ENCODE results near the gene ZNF414. TPM values are rescaled to one million over a fixed set of nuclear protein-coding genes. Genes with fewer than 3 reads are reported as not detected.

The ZNF414 gene
- total and polyA plus RNA-seq, 2 donors (not counting 1 experiment from before 2014, with no cell fraction given), result 43.8 to 52.0 TPM

DNA sequence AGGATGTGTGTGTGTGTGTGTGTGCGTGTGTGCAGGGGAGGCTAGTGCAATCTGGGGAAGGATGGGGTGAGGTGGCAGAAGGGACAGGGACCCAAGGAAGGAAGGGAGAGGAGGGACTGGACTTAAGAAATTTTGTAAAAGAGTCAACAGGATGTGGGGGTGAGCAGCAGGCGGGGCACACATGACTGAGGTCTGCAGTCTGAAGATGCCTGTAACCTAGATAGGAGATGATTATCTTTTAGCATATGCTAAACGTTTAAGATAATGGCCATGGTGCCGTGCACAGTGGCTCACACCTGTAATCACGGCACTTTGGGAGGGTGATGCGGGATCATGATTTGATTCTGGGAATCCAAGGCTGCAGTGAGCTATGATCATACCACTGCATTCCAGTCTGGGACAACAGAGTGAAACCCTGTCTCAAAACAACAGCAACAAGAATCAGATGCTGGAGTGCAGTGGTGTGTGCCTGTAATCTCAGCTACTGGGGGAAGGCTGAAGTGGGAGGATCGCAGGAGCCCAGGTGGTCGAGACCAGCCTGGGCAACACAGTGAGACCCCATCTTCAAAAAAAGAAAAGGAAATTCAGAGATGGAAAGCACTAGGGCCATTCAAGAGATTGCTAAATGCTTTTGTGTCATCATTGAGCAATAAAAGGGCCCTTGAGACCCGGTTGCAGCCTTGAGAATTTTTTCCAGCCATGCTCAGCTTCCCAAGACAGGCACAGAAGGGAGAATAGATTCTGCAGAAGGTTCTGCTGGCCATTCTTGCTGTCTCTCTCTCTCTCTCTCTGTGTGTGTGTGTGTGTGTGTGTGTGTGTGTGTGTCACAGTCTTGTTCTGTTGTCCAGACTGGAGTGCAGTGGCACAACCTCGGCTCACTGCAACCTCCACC lies 3.8 kb upstream of the ZNF414 start:
- H3K36me3 ChIP-seq (replicated peaks in 1 of 2; ENCODE audit: control extremely low read depth in 1 of 2, control insufficient read depth in 1 of 2, extremely low read depth in 1 of 2, insufficient read depth in 2 of 2, low read length in 1 of 2), result peaks cover 0 to 15% of the 10 kb centered on the region in 2 experiments
- CTCF ChIA-PET, result interaction anchor here (0.8 kb wide), 1 partner anchor 11 kb away, joined by 3 read pairs; no protein-coding TSS in a partner anchor
- Mint-ChIP-seq H3K27me3 (no peaks in the 10 kb centered on the region), H3K4me1 (peaks cover 26% of the 10 kb centered on the region), H3K27ac (peak overlapping the region; percentile 71), H3K4me3 (peak overlapping the region; percentile 24), H3K9me3 (ENCODE audit: insufficient read depth) (no peaks in the 10 kb centered on the region)
- H3K4me2 ChIP-seq (replicated peaks; ENCODE audit: low read depth, low read length, poor library complexity, severe bottlenecking), result peak overlapping the region; percentile 44
- H3K4me3 ChIP-seq (ENCODE audit: control extremely low read depth in 1 of 5, extremely low read depth in 1 of 5, insufficient read depth in 1 of 5, low read depth in 2 of 5, low read length in 4 of 5), result peak overlapping the region in 1 of 5 experiments; percentile 6
- no peaks in the 10 kb centered on the region for H3K27me3 ChIP-seq (replicated peaks in 1 of 4; ENCODE audit: control extremely low read depth in 1 of 4, control insufficient read depth in 3 of 4, insufficient read depth in 4 of 4, low read length in 3 of 4)
- no peaks in the 10 kb centered on the region for H3K9me3 ChIP-seq (ENCODE audit: control extremely low read depth in 1 of 3, control insufficient read depth in 2 of 3, insufficient read depth in 1 of 3, low read length in 2 of 3)
- H3K27ac ChIP-seq (ENCODE audit: low read length in 2 of 2), result no peak overlapping the region
- H4K20me1 ChIP-seq (ENCODE audit: control insufficient read depth, insufficient read depth, low read length, poor library complexity, severe bottlenecking), result no peaks in the 10 kb centered on the region
- TF ChIP-seq, protein P1, sequence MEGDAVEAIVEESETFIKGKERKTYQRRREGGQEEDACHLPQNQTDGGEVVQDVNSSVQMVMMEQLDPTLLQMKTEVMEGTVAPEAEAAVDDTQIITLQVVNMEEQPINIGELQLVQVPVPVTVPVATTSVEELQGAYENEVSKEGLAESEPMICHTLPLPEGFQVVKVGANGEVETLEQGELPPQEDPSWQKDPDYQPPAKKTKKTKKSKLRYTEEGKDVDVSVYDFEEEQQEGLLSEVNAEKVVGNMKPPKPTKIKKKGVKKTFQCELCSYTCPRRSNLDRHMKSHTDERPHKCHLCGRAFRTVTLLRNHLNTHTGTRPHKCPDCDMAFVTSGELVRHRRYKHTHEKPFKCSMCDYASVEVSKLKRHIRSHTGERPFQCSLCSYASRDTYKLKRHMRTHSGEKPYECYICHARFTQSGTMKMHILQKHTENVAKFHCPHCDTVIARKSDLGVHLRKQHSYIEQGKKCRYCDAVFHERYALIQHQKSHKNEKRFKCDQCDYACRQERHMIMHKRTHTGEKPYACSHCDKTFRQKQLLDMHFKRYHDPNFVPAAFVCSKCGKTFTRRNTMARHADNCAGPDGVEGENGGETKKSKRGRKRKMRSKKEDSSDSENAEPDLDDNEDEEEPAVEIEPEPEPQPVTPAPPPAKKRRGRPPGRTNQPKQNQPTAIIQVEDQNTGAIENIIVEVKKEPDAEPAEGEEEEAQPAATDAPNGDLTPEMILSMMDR (IDR thresholded peaks at IDR 0.05), result no peak
- no peak for TF ChIP-seq EZH2 (IDR thresholded peaks at IDR 0.05; ENCODE audit: borderline replicate concordance, insufficient read depth, low read depth, low read length, poor library complexity, severe bottlenecking)
- peaks cover 4% of the 10 kb centered on the region for H3K79me2 ChIP-seq (ENCODE audit: control insufficient read depth, insufficient read depth, low read length)
- DNase-seq (no peak), ATAC-seq (ENCODE audit: low read depth) (no peak)
- H2AFZ ChIP-seq (ENCODE audit: insufficient read depth, low read depth, low read length, poor library complexity, severe bottlenecking), result peak overlapping the region; percentile 37
- peak overlapping the region; percentile 34 for H3K9ac ChIP-seq (ENCODE audit: low read length)
- peaks cover 15 to 34% of the 10 kb centered on the region in 2 donors for H3K4me1 ChIP-seq (ENCODE audit: control insufficient read depth in 2 of 2, insufficient read depth in 2 of 2, low read length in 2 of 2)
- POLR2A ChIA-PET, result interaction anchor here (0.6 kb wide), 2 partner anchors 83 to 248 kb away, joined by 3 to 4 read pairs; no protein-coding TSS in a partner anchor
- WGBS (ENCODE audit: insufficient coverage), result 41% methylated on average over 8 of the region's 10 CpGs
- intact Hi-C loops (cut with micrococcal nuclease), result no loop called here

DNA sequence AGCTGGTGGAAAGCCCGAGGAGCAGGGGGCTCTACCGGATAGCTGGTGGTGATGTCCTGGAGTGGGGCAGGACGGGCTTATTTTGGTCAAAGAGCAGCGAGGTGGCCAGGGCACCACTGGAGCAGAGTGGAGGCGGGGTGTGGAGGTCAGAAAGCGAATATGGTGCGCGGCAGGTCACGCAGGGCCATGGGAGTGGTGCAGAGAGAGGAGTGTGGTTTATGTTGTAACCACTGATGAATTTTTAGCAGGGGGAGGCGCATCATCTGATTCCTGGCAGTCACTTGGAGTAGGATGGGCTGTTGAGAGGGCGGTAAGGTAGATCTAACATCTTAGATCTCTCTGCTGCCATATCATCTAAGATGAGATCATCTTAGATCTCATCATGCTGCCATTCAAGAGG lies 1.4 kb upstream of the ZNF414 start:
- H3K27ac Mint-ChIP-seq, result peak overlapping the region; percentile 38
- ATAC-seq (ENCODE audit: low read depth) (no peak), DNase-seq (no peak)
- H3K79me2 ChIP-seq (ENCODE audit: control insufficient read depth, insufficient read depth, low read length), result peaks cover 4% of the 10 kb centered on the region
- peaks cover 0 to 4% of the 10 kb centered on the region in 2 experiments for H3K36me3 ChIP-seq (replicated peaks in 1 of 2; ENCODE audit: control extremely low read depth in 1 of 2, control insufficient read depth in 1 of 2, extremely low read depth in 1 of 2, insufficient read depth in 2 of 2, low read length in 1 of 2)
- POLR2A ChIA-PET, result no interaction called here
- 91% methylated on average over 9 of the region's 11 CpGs for WGBS (ENCODE audit: insufficient coverage)
- H2AFZ ChIP-seq (ENCODE audit: insufficient read depth, low read depth, low read length, poor library complexity, severe bottlenecking), result no peak overlapping the region
- TF ChIP-seq EZH2 (IDR thresholded peaks at IDR 0.05; ENCODE audit: borderline replicate concordance, insufficient read depth, low read depth, low read length, poor library complexity, severe bottlenecking), result no peak
- TF ChIP-seq, protein P1 (IDR thresholded peaks at IDR 0.05), result no peak
- H3K4me2 ChIP-seq (replicated peaks; ENCODE audit: low read depth, low read length, poor library complexity, severe bottlenecking), result no peak overlapping the region
- peaks cover 0 to 9% (median 0%) of the 10 kb centered on the region in 3 donors for H3K9me3 ChIP-seq (ENCODE audit: control extremely low read depth in 1 of 3, control insufficient read depth in 2 of 3, insufficient read depth in 1 of 3, low read length in 2 of 3)
- H3K4me3 Mint-ChIP-seq, result peak overlapping the region; percentile 93
- peaks cover 26% of the 10 kb centered on the region for H3K4me1 Mint-ChIP-seq
- H3K27ac ChIP-seq (ENCODE audit: low read length in 2 of 2), result no peak overlapping the region
- CTCF ChIA-PET, result interaction anchor here (1.7 to 4.2 kb wide), 2 partner anchors 8 to 64 kb away, joined by 4 to 70 read pairs; partner anchors contain the start of gene MYO1F
- no peaks in the 10 kb centered on the region for H3K9me3 Mint-ChIP-seq (ENCODE audit: insufficient read depth)
- no peak overlapping the region for H3K9ac ChIP-seq (ENCODE audit: low read length)
- H3K27me3 ChIP-seq (replicated peaks in 1 of 4; ENCODE audit: control extremely low read depth in 1 of 4, control insufficient read depth in 3 of 4, insufficient read depth in 4 of 4, low read length in 3 of 4), result no peaks in the 10 kb centered on the region
- H3K4me3 ChIP-seq (ENCODE audit: control extremely low read depth in 1 of 5, extremely low read depth in 1 of 5, insufficient read depth in 1 of 5, low read depth in 2 of 5, low read length in 4 of 5), result no peak overlapping the region
- H3K4me1 ChIP-seq (ENCODE audit: control insufficient read depth in 2 of 2, insufficient read depth in 2 of 2, low read length in 2 of 2), result peaks cover 17 to 36% of the 10 kb centered on the region in 2 donors
- H4K20me1 ChIP-seq (ENCODE audit: control insufficient read depth, insufficient read depth, low read length, poor library complexity, severe bottlenecking), result no peaks in the 10 kb centered on the region
- intact Hi-C loops (cut with micrococcal nuclease), result loop anchor here (2.0 kb wide), 2 partner anchors 43 to 63 kb away; no protein-coding TSS in a partner anchor
- no peaks in the 10 kb centered on the region for H3K27me3 Mint-ChIP-seq

Measured in B cell (primary cell).